ENCODE measurements around the gene BAG1. TPM values are rescaled to one million over a fixed set of nuclear protein-coding genes. Genes with fewer than 3 reads are reported as not detected.

Gene BAG1
- total and polyA plus RNA-seq, 2 of the 13 experiments (the other 11 are each of a cell fraction or from before 2014, with no cell fraction given), result 23.1 to 59.5 TPM

DNA sequence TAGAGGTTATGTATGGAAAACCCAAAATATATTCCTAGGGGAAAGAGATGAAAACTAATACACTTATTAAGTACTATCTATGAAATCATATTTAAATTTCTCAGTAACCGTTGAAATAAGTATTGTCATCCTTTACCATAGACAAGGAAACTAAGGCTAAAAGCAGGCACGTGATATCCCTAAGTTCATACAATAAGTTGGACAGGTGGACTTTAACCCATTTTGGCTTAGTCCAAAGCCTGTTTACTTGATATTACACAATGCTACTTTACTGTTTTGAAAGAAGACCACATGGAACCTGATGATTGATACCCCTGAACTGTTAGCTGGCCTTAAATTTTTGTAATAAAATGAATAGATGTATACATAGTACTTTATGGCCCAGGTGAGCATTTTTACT, 29.3 kb upstream of the BAG1 start (continued):
- TF ChIP-seq ZBTB7A (CRISPR knock-in tag; IDR thresholded peaks at IDR 0.05) (no peak), HES4 (CRISPR knock-in tag; IDR thresholded peaks at IDR 0.05; ENCODE audit: borderline replicate concordance) (no peak), ZNF564 (CRISPR knock-in tag; IDR thresholded peaks at IDR 0.05) (no peak), ZSCAN9 (CRISPR knock-in tag; IDR thresholded peaks at IDR 0.05; ENCODE audit: borderline replicate concordance) (no peak), AKAP8 (CRISPR knock-in tag; IDR thresholded peaks at IDR 0.05) (no peak), STAG1 (CRISPR knock-in tag; IDR thresholded peaks at IDR 0.05) (no peak), MED1 (CRISPR knock-in tag; IDR thresholded peaks at IDR 0.05) (peak; percentile 45), YEATS2 (CRISPR knock-in tag; IDR thresholded peaks at IDR 0.05; ENCODE audit: borderline replicate concordance) (peak; percentile 30; the same call in 1 of the 2 replicates), SMYD3 (CRISPR knock-in tag; IDR thresholded peaks at IDR 0.05) (0 out of 2 replicates have a peak, but pooled peaks have one; percentile 21), HBP1 (CRISPR knock-in tag; IDR thresholded peaks at IDR 0.05; ENCODE audit: low read depth) (no peak), ATM (IDR thresholded peaks at IDR 0.05; ENCODE audit: borderline replicate concordance) (no peak), SNAPC2 (CRISPR knock-in tag; IDR thresholded peaks at IDR 0.05) (no peak), ZMYM4 (CRISPR knock-in tag; IDR thresholded peaks at IDR 0.05) (peak; percentile 71; the same call in 1 of the 2 replicates), FOXK2 (IDR thresholded peaks at IDR 0.05) (0 out of 2 replicates have a peak, but pooled peaks have one; percentile 41), HDAC1 (CRISPR knock-in tag; IDR thresholded peaks at IDR 0.05) (0 out of 2 replicates have a peak, but pooled peaks have one; percentile 31), NFIB (CRISPR knock-in tag; IDR thresholded peaks at IDR 0.05; ENCODE audit: borderline replicate concordance) (no peak)
- TF ChIP-seq, protein P1, sequence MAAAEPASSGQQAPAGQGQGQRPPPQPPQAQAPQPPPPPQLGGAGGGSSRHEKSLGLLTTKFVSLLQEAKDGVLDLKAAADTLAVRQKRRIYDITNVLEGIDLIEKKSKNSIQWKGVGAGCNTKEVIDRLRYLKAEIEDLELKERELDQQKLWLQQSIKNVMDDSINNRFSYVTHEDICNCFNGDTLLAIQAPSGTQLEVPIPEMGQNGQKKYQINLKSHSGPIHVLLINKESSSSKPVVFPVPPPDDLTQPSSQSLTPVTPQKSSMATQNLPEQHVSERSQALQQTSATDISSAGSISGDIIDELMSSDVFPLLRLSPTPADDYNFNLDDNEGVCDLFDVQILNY (CRISPR knock-in tag; conservative IDR thresholded peaks at IDR 0.05), result no peak
- TF ChIP-seq, protein P2, sequence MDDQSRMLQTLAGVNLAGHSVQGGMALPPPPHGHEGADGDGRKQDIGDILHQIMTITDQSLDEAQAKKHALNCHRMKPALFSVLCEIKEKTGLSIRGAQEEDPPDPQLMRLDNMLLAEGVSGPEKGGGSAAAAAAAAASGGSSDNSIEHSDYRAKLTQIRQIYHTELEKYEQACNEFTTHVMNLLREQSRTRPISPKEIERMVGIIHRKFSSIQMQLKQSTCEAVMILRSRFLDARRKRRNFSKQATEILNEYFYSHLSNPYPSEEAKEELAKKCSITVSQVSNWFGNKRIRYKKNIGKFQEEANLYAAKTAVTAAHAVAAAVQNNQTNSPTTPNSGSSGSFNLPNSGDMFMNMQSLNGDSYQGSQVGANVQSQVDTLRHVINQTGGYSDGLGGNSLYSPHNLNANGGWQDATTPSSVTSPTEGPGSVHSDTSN (CRISPR knock-in tag; IDR thresholded peaks at IDR 0.05; ENCODE audit: borderline replicate concordance), result no peak

Data from HepG2 (cell line).